Breast epithelium (tissue), 3 donors: Measurements from ENCODE around the gene PRKAA2.

Experiments used
- POLR2A ChIP-seq: fragments of 450-650 bp; IDR thresholded peaks from one replicate; pipeline ENCODE4 v1.6.1; 2016; ENCODE audit warnings: antibody characterized with exemption, mild to moderate bottlenecking, moderate library complexity
- POLR2AphosphoS5 ChIP-seq, 3 donors: sonication (generic); formaldehyde crosslinking; IDR thresholded peaks; one replicate each; pipeline ENCODE4 v1.6.1; 2017; ENCODE audit warnings: antibody characterized with exemption in 3 of 3
- TF ChIP-seq, protein P1 (sequence below), 3 donors: fragments of 450-650 bp; IDR thresholded peaks; one replicate each; pipeline ENCODE4 v1.5.1; 2016 to 2017; ENCODE audit warnings: antibody characterized with exemption in 3 of 3, mild to moderate bottlenecking in 3 of 3, moderate library complexity in 3 of 3

DNA sequence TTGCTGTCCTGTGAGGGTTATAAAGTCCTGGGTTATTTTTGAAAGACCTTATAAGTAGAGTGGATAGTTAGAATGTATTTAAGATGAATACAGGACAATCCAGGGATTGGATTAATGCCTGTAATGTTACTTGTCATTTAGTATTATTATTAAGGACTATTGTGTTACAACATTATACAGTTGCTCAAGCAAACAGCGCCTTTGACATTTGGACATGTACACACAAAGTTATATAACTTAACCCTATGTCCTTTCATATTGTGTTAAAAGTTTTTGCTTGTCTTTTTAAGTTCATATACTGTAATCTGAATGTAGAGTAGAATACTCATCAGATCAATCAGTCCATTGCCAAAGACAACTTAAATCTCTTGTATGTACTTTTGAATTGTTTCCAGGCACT is 2.0 kb downstream of the PRKAA2 start:
- TF ChIP-seq, protein P1, sequence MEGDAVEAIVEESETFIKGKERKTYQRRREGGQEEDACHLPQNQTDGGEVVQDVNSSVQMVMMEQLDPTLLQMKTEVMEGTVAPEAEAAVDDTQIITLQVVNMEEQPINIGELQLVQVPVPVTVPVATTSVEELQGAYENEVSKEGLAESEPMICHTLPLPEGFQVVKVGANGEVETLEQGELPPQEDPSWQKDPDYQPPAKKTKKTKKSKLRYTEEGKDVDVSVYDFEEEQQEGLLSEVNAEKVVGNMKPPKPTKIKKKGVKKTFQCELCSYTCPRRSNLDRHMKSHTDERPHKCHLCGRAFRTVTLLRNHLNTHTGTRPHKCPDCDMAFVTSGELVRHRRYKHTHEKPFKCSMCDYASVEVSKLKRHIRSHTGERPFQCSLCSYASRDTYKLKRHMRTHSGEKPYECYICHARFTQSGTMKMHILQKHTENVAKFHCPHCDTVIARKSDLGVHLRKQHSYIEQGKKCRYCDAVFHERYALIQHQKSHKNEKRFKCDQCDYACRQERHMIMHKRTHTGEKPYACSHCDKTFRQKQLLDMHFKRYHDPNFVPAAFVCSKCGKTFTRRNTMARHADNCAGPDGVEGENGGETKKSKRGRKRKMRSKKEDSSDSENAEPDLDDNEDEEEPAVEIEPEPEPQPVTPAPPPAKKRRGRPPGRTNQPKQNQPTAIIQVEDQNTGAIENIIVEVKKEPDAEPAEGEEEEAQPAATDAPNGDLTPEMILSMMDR (IDR thresholded peaks at IDR 0.05), result no peak
- TF ChIP-seq POLR2AphosphoS5 (IDR thresholded peaks at IDR 0.05) (no peak), POLR2A (no peak)
